Hepatocyte (in vitro differentiated cells): ENCODE measurements around the gene SULT2A1.

Experiments
- EZH2 ChIP-seq: fragments of 200-600 bp; sonication (generic); IDR thresholded peaks from 2 replicates; pipeline ENCODE4 v1.6.1; 2016; ENCODE audit warnings: antibody characterized with exemption, mild to moderate bottlenecking, borderline replicate concordance
- TF ChIP-seq, protein P1 (sequence below): fragments of 200-600 bp; sonication (generic); IDR thresholded peaks from 2 replicates; pipeline ENCODE4 v1.5.1; 2016; ENCODE audit warnings: antibody characterized with exemption, mild to moderate bottlenecking; ENCODE audit not compliant: poor library complexity

GRCh38 chr19:47821460-47822020 is 64.6 kb downstream of the SULT2A1 start, which contains the start of gene CRX:
- TF ChIP-seq, protein P1, sequence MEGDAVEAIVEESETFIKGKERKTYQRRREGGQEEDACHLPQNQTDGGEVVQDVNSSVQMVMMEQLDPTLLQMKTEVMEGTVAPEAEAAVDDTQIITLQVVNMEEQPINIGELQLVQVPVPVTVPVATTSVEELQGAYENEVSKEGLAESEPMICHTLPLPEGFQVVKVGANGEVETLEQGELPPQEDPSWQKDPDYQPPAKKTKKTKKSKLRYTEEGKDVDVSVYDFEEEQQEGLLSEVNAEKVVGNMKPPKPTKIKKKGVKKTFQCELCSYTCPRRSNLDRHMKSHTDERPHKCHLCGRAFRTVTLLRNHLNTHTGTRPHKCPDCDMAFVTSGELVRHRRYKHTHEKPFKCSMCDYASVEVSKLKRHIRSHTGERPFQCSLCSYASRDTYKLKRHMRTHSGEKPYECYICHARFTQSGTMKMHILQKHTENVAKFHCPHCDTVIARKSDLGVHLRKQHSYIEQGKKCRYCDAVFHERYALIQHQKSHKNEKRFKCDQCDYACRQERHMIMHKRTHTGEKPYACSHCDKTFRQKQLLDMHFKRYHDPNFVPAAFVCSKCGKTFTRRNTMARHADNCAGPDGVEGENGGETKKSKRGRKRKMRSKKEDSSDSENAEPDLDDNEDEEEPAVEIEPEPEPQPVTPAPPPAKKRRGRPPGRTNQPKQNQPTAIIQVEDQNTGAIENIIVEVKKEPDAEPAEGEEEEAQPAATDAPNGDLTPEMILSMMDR, result no peak
- TF ChIP-seq EZH2, result no peak
